ENCODE data around the gene TRPM4.

Gene TRPM4

DNA sequence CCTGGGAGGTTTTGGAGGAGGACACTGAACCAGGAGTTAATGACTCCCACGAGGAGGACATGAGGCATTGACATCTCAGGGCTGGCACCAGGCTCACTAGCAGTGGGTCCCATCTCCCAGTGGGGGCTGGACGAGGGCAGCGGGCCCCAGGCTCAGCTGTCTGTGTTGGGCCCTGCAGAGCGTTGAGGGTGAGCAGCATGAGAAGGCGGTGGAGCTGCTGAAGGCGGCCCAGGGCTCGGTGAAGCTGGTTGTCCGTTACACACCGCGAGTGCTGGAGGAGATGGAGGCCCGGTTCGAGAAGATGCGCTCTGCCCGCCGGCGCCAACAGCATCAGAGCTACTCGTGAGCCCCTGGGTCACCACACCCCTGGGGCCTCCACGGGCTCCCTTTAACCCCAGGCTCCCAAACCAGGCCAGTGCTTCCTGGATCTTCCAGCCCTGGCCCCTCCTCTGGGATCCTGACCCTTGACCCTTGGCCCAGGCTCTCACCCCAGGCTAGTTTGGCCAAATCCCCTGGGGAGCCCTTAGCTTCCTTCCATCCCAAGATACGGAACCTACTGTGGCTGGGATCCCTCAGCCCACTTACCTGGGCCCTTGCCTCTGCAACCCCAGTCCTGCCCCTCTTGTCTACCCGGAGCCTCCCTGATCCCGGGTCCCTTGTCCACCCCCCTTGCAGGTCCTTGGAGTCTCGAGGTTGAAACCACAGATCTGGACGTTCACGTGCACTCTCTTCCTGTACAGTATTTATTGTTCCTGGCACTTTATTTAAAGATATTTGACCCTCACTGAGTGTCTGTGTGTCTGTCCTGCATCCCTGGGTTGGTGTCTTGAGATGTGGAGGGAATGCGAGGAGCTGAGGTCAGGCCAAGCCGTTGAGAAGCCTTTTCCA, 39.7 kb upstream of the TRPM4 start (continued):
- TF ChIP-seq, protein P1, sequence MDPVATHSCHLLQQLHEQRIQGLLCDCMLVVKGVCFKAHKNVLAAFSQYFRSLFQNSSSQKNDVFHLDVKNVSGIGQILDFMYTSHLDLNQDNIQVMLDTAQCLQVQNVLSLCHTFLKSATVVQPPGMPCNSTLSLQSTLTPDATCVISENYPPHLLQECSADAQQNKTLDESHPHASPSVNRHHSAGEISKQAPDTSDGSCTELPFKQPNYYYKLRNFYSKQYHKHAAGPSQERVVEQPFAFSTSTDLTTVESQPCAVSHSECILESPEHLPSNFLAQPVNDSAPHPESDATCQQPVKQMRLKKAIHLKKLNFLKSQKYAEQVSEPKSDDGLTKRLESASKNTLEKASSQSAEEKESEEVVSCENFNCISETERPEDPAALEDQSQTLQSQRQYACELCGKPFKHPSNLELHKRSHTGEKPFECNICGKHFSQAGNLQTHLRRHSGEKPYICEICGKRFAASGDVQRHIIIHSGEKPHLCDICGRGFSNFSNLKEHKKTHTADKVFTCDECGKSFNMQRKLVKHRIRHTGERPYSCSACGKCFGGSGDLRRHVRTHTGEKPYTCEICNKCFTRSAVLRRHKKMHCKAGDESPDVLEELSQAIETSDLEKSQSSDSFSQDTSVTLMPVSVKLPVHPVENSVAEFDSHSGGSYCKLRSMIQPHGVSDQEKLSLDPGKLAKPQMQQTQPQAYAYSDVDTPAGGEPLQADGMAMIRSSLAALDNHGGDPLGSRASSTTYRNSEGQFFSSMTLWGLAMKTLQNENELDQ (tag by site-specific recombination; IDR thresholded peaks at IDR 0.05; ENCODE audit: low read depth): no peak
- TF ChIP-seq BCL11A (tag by site-specific recombination; IDR thresholded peaks at IDR 0.05; ENCODE audit: low read depth): peak; percentile 38; the same call in 1 of the 2 replicates
- no peak for TF ChIP-seq PRDM6 (tag by site-specific recombination; IDR thresholded peaks at IDR 0.05)
- no peak for TF ChIP-seq ZNF366 (tag by site-specific recombination; conservative IDR thresholded peaks at IDR 0.05)
- TF ChIP-seq, protein P2, sequence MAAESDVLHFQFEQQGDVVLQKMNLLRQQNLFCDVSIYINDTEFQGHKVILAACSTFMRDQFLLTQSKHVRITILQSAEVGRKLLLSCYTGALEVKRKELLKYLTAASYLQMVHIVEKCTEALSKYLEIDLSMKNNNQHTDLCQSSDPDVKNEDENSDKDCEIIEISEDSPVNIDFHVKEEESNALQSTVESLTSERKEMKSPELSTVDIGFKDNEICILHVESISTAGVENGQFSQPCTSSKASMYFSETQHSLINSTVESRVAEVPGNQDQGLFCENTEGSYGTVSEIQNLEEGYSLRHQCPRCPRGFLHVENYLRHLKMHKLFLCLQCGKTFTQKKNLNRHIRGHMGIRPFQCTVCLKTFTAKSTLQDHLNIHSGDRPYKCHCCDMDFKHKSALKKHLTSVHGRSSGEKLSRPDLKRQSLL (tag by site-specific recombination; IDR thresholded peaks at IDR 0.05): peak; percentile 40; the same call in 1 of the 2 replicates
- no peak for TF ChIP-seq ZNF560 (tag by site-specific recombination; IDR thresholded peaks at IDR 0.05; ENCODE audit: borderline replicate concordance)
- TF ChIP-seq ZFP41 (tag by site-specific recombination; IDR thresholded peaks at IDR 0.05; ENCODE audit: borderline replicate concordance): no peak
- TF ChIP-seq, protein P3, sequence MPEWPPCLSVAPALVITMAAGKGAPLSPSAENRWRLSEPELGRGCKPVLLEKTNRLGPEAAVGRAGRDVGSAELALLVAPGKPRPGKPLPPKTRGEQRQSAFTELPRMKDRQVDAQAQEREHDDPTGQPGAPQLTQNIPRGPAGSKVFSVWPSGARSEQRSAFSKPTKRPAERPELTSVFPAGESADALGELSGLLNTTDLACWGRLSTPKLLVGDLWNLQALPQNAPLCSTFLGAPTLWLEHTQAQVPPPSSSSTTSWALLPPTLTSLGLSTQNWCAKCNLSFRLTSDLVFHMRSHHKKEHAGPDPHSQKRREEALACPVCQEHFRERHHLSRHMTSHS (tag by site-specific recombination; IDR thresholded peaks at IDR 0.05): no peak
- no peak for TF ChIP-seq ZNF76 (tag by site-specific recombination; IDR thresholded peaks at IDR 0.05; ENCODE audit: borderline replicate concordance, low read depth)
- TF ChIP-seq ZFP69B (tag by site-specific recombination; IDR thresholded peaks at IDR 0.05): peak; percentile 65; the same call in 1 of the 2 replicates
- no peak for TF ChIP-seq ZBTB7A (tag by site-specific recombination; IDR thresholded peaks at IDR 0.05; ENCODE audit: low read depth)

DNA sequence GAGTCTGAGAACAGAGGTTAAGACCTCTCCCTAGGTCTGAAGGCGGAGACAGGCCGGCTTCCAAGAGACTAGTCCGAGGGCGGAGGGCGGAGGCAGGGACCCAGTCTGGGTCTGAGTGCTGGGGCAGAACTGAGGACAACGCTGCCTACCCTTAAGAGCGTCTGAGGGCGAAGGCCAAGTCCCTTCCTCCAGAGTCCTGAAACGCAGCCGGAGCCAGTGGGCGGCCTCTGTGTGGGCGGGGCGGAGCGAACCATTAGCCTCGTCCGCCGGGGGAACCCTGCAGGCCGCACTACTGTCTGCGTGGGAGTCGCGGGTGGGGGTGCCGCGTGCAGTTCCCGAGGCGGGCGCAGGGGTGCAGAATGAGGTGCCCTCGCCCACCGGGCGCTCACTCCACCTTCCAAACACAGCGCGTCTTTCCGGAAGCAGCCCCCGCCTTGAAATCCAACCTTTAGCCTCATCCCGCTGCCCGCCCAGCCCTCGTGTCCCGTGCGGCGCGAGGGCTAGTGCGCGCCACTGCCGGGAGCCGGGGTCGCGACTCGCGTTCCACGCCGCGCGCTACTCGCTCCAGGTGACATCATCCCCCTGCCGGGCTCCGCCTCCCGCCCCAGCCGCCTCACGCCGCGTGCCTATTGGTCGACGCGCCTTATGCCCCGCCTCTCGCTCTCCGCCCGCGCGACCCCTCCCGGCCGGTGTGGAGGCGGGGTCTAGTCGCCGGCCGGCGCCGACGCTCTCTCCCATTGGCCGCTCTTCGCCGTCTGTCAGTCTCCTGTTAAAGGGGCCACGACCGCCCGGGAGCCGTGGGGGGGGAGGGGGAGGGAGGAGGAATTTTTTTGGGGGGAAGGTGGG, 38.8 kb upstream of the TRPM4 start, which contains the start of gene C19orf73:
Gene C19orf73 (minus strand): TSS at position 579 of the 846 bp plus-strand sequence. CDS start 121 bp downstream, at position 458.
- ChIA-PET POLR2A (interaction anchor here (0.8 to 1.6 kb wide), 5 partner anchors 9 to 125 kb away, joined by 3 to 8 read pairs (median 6); partner anchors contain the start of gene RUVBL2), CTCF (interaction anchor here (1.7 kb wide), 1 partner anchor 80 kb away, joined by 7 read pairs; no protein-coding TSS in a partner anchor)
- H3K27ac ChIP-seq (ENCODE audit: extremely low read depth, low read depth, low read length): peak within 1 kb of the TSS; percentile 82; the same call in 1 of the 2 replicates
- H3K9me3 ChIP-seq (ENCODE audit: control insufficient read depth, insufficient read depth, low read depth, low read length): no peaks in the 10 kb centered on the region
- H3K4me3 ChIP-seq (ENCODE audit: low read depth, low read length): peak within 1 kb of the TSS; percentile 54
- peaks cover 0 to 9% of the 10 kb centered on the region in 2 experiments; a peak in 2 of 3 replicates for H3K36me3 ChIP-seq (ENCODE audit: control insufficient read depth in 2 of 2, insufficient read depth in 1 of 2, low read length in 2 of 2)
- peaks cover 10% of the 10 kb centered on the region for H3K4me1 ChIP-seq (ENCODE audit: control insufficient read depth, insufficient read depth, low read length)
- TF ChIP-seq ZNF76 (tag by site-specific recombination; IDR thresholded peaks at IDR 0.05; ENCODE audit: borderline replicate concordance, low read depth) (peak; percentile 73; the same call in 1 of the 2 replicates), ZNF544 (tag by site-specific recombination; IDR thresholded peaks at IDR 0.05) (no peak), KLF16 (tag by site-specific recombination; IDR thresholded peaks at IDR 0.05) (peak; percentile 99), BCL11B (tag by site-specific recombination; IDR thresholded peaks at IDR 0.05; ENCODE audit: low read depth) (peak; percentile 88; the same call in 1 of the 2 replicates), ZIC2 (tag by site-specific recombination; IDR thresholded peaks at IDR 0.05) (peak; percentile 59), ZNF777 (tag by site-specific recombination; IDR thresholded peaks at IDR 0.05; ENCODE audit: borderline replicate concordance) (no peak; the same call in 1 of the 2 replicates), ZNF24 (tag by site-specific recombination; IDR thresholded peaks at IDR 0.05) (peak; percentile 94), WT1 (tag by site-specific recombination; IDR thresholded peaks at IDR 0.05) (no peak; the same call in 1 of the 2 replicates)
- TF ChIP-seq, protein P4, sequence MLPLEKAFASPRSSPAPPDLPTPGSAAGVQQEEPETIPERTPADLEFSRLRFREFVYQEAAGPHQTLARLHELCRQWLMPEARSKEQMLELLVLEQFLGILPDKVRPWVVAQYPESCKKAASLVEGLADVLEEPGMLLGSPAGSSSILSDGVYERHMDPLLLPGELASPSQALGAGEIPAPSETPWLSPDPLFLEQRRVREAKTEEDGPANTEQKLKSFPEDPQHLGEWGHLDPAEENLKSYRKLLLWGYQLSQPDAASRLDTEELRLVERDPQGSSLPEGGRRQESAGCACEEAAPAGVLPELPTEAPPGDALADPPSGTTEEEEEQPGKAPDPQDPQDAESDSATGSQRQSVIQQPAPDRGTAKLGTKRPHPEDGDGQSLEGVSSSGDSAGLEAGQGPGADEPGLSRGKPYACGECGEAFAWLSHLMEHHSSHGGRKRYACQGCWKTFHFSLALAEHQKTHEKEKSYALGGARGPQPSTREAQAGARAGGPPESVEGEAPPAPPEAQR (tag by site-specific recombination; IDR thresholded peaks at IDR 0.05): 0 out of 2 replicates have a peak, but pooled peaks have one; percentile 55

All from HEK293 (cell line).